Hepatocyte (in vitro differentiated cells): Measurements from ENCODE around the gene GUK1. TPM values are rescaled to one million over a fixed set of nuclear protein-coding genes. Genes with fewer than 3 reads are reported as not detected.

Experiments used
- DNase-seq: peaks from one replicate; pipeline ENCODE4 v3.0.0-alpha.2; 2016; ENCODE audit warnings: low spot score
- H2AFZ ChIP-seq: fragments of 200-600 bp; sonication (generic); 2 replicates; pipeline ENCODE4 v1.6.0; 2016; ENCODE audit warnings: antibody characterized with exemption, mild to moderate bottlenecking
- H3K27ac ChIP-seq: fragments of 200-600 bp; sonication (generic); 2 replicates; pipeline ENCODE4 v1.5.1; 2016; ENCODE audit warnings: mild to moderate bottlenecking
- H3K27me3 ChIP-seq: fragments of 200-600 bp; sonication (generic); 2 replicates; pipeline ENCODE4 v1.6.1; 2016
- H3K36me3 ChIP-seq: fragments of 200-600 bp; sonication (generic); replicated peaks from 2 replicates; pipeline ENCODE4 v1.5.1; 2016; ENCODE audit warnings: low read depth; ENCODE audit not compliant: insufficient read depth
- H3K4me1 ChIP-seq: fragments of 200-600 bp; sonication (generic); 2 replicates; pipeline ENCODE4 v1.5.1; 2016; ENCODE audit warnings: mild to moderate bottlenecking, moderate library complexity; ENCODE audit not compliant: insufficient read depth
- H3K4me2 ChIP-seq: fragments of 200-600 bp; sonication (generic); 2 replicates; pipeline ENCODE4 v1.6.0; 2016
- H3K4me3 ChIP-seq: fragments of 200-600 bp; sonication (generic); 2 replicates; pipeline ENCODE4 v1.5.1; 2016; ENCODE audit warnings: mild to moderate bottlenecking
- H3K79me2 ChIP-seq: fragments of 200-600 bp; sonication (generic); 2 replicates; pipeline ENCODE4 v1.6.0; 2017; ENCODE audit warnings: mild to moderate bottlenecking
- H3K9me2 ChIP-seq: fragments of 200-600 bp; sonication (generic); replicated peaks from 2 replicates; pipeline ENCODE4 v1.6.0; 2017; ENCODE audit warnings: mild to moderate bottlenecking; ENCODE audit not compliant: insufficient read depth
- H3K9me3 ChIP-seq: fragments of 200-600 bp; sonication (generic); 2 replicates; pipeline ENCODE4 v1.5.1; 2016; ENCODE audit warnings: low read depth, mild to moderate bottlenecking
- H4K20me1 ChIP-seq: fragments of 200-600 bp; sonication (generic); 2 replicates; pipeline ENCODE4 v1.6.0; 2016; ENCODE audit warnings: mild to moderate bottlenecking; ENCODE audit not compliant: insufficient read depth, poor library complexity, severe bottlenecking
- CTCF ChIP-seq: fragments of 200-600 bp; sonication (generic); IDR thresholded peaks from 2 replicates; pipeline ENCODE4 v1.5.1; 2016; ENCODE audit warnings: antibody characterized with exemption, mild to moderate bottlenecking; ENCODE audit not compliant: poor library complexity
- EZH2 ChIP-seq: fragments of 200-600 bp; sonication (generic); IDR thresholded peaks from 2 replicates; pipeline ENCODE4 v1.6.1; 2016; ENCODE audit warnings: antibody characterized with exemption, mild to moderate bottlenecking, borderline replicate concordance
- EZH2phosphoT487 ChIP-seq: fragments of 200-600 bp; sonication (generic); IDR thresholded peaks from one replicate; pipeline ENCODE4 v1.6.1; 2018; ENCODE audit warnings: antibody characterized with exemption, mild to moderate bottlenecking, low read depth, moderate library complexity; ENCODE audit not compliant: unreplicated experiment, severe bottlenecking
- WGBS: methylation state at CpG from one replicate; pipeline ENCODE4 v1.1.6; 2016; ENCODE audit warnings: low lambda C conversion rate; ENCODE audit errors: missing lambda C conversion rate; 5-methylcytosine and 5-hydroxymethylcytosine counted together
- microRNA-seq: library from miRNA; unstranded; fragments of <30 nt; microRNA quantifications from one replicate; pipeline ENCODE4, GENCODE V29; 2017
- polyA plus RNA-seq: library from polyadenylated mRNA; unstranded; fragments of >200 nt; fragmentation: Nextera tagmentation; extraction: Ambion mirVana; gene quantifications from 2 replicates; pipeline ENCODE4 v1.2.1, GENCODE V29; 2016
- small RNA-seq: library from RNA; depleted of rRNA; stranded (forward); fragments of <200 nt; gene quantifications from one replicate; pipeline ENCODE3, GENCODE V24; 2014
- total RNA-seq: library from RNA; depleted of rRNA; stranded (reverse); fragments of >200 nt; gene quantifications from 2 replicates; pipeline ENCODE4 v1.2.3, GENCODE V29; 2014

Gene GUK1
- total and polyA plus RNA-seq, 2 experiments from 2014 or later, result 158 to 368 TPM

GRCh38 chr1:228194921-228195812 is 55.1 kb downstream of the GUK1 start:
- no peak overlapping the region for H3K4me2 ChIP-seq
- DNase-seq, result no peak
- no peaks in the 10 kb centered on the region for H3K4me1 ChIP-seq
- no peaks in the 10 kb centered on the region for H3K27me3 ChIP-seq
- peaks cover 12% of the 10 kb centered on the region for H3K9me3 ChIP-seq
- H2AFZ ChIP-seq, result no peak overlapping the region
- no peaks in the 10 kb centered on the region for H3K79me2 ChIP-seq
- H3K9me2 ChIP-seq, result no peaks in the 10 kb centered on the region
- TF ChIP-seq EZH2phosphoT487 (no peak), EZH2 (no peak), CTCF (no peak)
- no peaks in the 10 kb centered on the region for H4K20me1 ChIP-seq
- H3K36me3 ChIP-seq, result no peaks in the 10 kb centered on the region
- H3K27ac ChIP-seq, result no peak overlapping the region
- WGBS, result 93% methylated on average over 8 of the region's 8 CpGs
- no peak overlapping the region for H3K4me3 ChIP-seq

- H3K36me3 ChIP-seq, result no peaks in the 10 kb centered on the region
- no peak for TF ChIP-seq EZH2
- H3K27ac ChIP-seq, result no peak overlapping the region
- H3K9me2 ChIP-seq, result no peaks in the 10 kb centered on the region
- no peak overlapping the region for H3K4me3 ChIP-seq
- H2AFZ ChIP-seq, result no peak overlapping the region
- H3K4me2 ChIP-seq, result no peak overlapping the region
- H4K20me1 ChIP-seq, result no peaks in the 10 kb centered on the region
- H3K27me3 ChIP-seq, result no peaks in the 10 kb centered on the region
- no peak for DNase-seq
- H3K9me3 ChIP-seq, result peaks cover 12% of the 10 kb centered on the region
- H3K4me1 ChIP-seq, result no peaks in the 10 kb centered on the region
- H3K79me2 ChIP-seq, result no peaks in the 10 kb centered on the region
- 95% methylated on average over 4 of the region's 4 CpGs for WGBS
Measured at GRCh38 chr1:228197555-228198147, 57.6 kb downstream of the GUK1 start.

Small RNA genes within 50 kb of the gene (microRNA-seq; reads per million reads assigned to microRNA genes)
- 14.3 reads per million, percentile 31 among the genes with 10 or more reads in this experiment for gene MIR3620

Small RNA genes within 50 kb of the gene (small RNA-seq; reads per million reads assigned to genes)
- not detected for gene AL359510.1

Other genes starting within 250 kb of the GUK1 start
- 1.2 and 2.8 TPM in 2 replicates for gene WNT9A, start 192.3 kb upstream of the GUK1 start, total RNA-seq
- gene WNT9A, start 192.3 kb upstream of the GUK1 start, polyA plus RNA-seq, result 0.40 and 1.5 TPM in 2 replicates
- 0.03 and 0.20 TPM in 2 replicates for gene WNT3A, start 133.3 kb upstream of the GUK1 start, total RNA-seq
- not detected in 2 replicates for gene WNT3A, start 133.3 kb upstream of the GUK1 start, polyA plus RNA-seq
- gene ARF1, start 57.6 kb upstream of the GUK1 start, total RNA-seq, result 249 and 250 TPM in 2 replicates
- gene ARF1, start 57.6 kb upstream of the GUK1 start, polyA plus RNA-seq, result 594 and 609 TPM in 2 replicates
- gene C1orf35, start 37.0 kb upstream of the GUK1 start, total RNA-seq, result 8.3 and 12.3 TPM in 2 replicates
- 24.6 and 31.6 TPM in 2 replicates for gene C1orf35, start 37.0 kb upstream of the GUK1 start, polyA plus RNA-seq
- 59.6 and 64.8 TPM in 2 replicates for gene MRPL55, start 31.0 kb upstream of the GUK1 start, total RNA-seq
- 122 and 130 TPM in 2 replicates for gene MRPL55, start 31.0 kb upstream of the GUK1 start, polyA plus RNA-seq
- gene GJC2, start 9.7 kb downstream of the GUK1 start, total RNA-seq, result 0.80 and 1.6 TPM in 2 replicates
- gene GJC2, start 9.7 kb downstream of the GUK1 start, polyA plus RNA-seq, result 0.40 and 0.63 TPM in 2 replicates
- 5.0 and 5.7 TPM in 2 replicates for gene IBA57, start 25.5 kb downstream of the GUK1 start, total RNA-seq
- 4.7 and 5.6 TPM in 2 replicates for gene IBA57, start 25.5 kb downstream of the GUK1 start, polyA plus RNA-seq
- gene OBSCN, start 67.8 kb downstream of the GUK1 start, total RNA-seq, result 11.2 and 22.4 TPM in 2 replicates
- 15.0 and 20.6 TPM in 2 replicates for gene OBSCN, start 67.8 kb downstream of the GUK1 start, polyA plus RNA-seq